Measurements from ENCODE around the gene FH.
A peak's percentile ranks its signal among the peaks of the same experiment; 100 is the strongest.

FH gene

GRCh38 chr1:241525026-241525425 lies 5.5 kb upstream of the FH start:
- FAIRE-seq (no peak), DNase-seq (ENCODE audit: low spot score) (no peak)

GRCh38 chr1:241521718-241522117 lies 2.2 kb upstream of the FH start:
- FAIRE-seq (no peak), DNase-seq (ENCODE audit: low spot score) (no peak)

GRCh38 chr1:241520080-241520465 lies 518 bp upstream of the FH start:
- no peak for FAIRE-seq
- DNase-seq (ENCODE audit: low spot score) = no peak

- no peak for FAIRE-seq
- DNase-seq (ENCODE audit: low spot score) = peak; percentile 11
Measured at GRCh38 chr1:241518476-241519307, 863 bp downstream of the FH start.

GRCh38 chr1:241513378-241513777 lies 6.2 kb downstream of the FH start:
- DNase-seq (ENCODE audit: low spot score) (no peak), FAIRE-seq (no peak)

- DNase-seq (ENCODE audit: low spot score) (no peak), FAIRE-seq (peak; percentile 35)
Measured at GRCh38 chr1:241507189-241507863, 12.2 kb downstream of the FH start.

- FAIRE-seq = no peak
- DNase-seq (ENCODE audit: low spot score) = no peak
Measured at GRCh38 chr1:241503444-241503843, 16.1 kb downstream of the FH start.

GRCh38 chr1:241499910-241500309 lies 19.6 kb downstream of the FH start:
- FAIRE-seq (no peak), DNase-seq (ENCODE audit: low spot score) (peak; percentile 17)

GRCh38 chr1:241495741-241496140 lies 23.8 kb downstream of the FH start:
- DNase-seq (ENCODE audit: low spot score) (no peak), FAIRE-seq (no peak)

GRCh38 chr1:241488739-241489138 lies 30.8 kb downstream of the FH start:
- DNase-seq (ENCODE audit: low spot score) (no peak), FAIRE-seq (no peak)

- FAIRE-seq = no peak
- peak; percentile 25 for DNase-seq (ENCODE audit: low spot score)
Measured at GRCh38 chr1:241485554-241485992, 34.0 kb downstream of the FH start.

GRCh38 chr1:241485145-241485544 lies 34.4 kb downstream of the FH start:
- DNase-seq (ENCODE audit: low spot score) (no peak), FAIRE-seq (no peak)

- peak; percentile 54 for DNase-seq (ENCODE audit: low spot score)
- FAIRE-seq = no peak
Measured at GRCh38 chr1:241482761-241483250, 36.7 kb downstream of the FH start.

GRCh38 chr1:241479294-241479693 lies 40.3 kb downstream of the FH start:
- DNase-seq (ENCODE audit: low spot score) (no peak), FAIRE-seq (no peak)

- FAIRE-seq = no peak
- no peak for DNase-seq (ENCODE audit: low spot score)
Measured at GRCh38 chr1:241475671-241476070, 43.9 kb downstream of the FH start.

GRCh38 chr1:241473026-241473425 lies 46.5 kb downstream of the FH start:
- no peak for FAIRE-seq

GRCh38 chr1:241470908-241471590 lies 48.5 kb downstream of the FH start:
- DNase-seq (ENCODE audit: low spot score) = no peak
- no peak for FAIRE-seq

More at GRCh38 chr1:241473026-241473425, 46.5 kb downstream of the FH start:
- DNase-seq (ENCODE audit: low spot score) = no peak

- no peak for FAIRE-seq
- no peak for DNase-seq (ENCODE audit: low spot score)
Measured at GRCh38 chr1:241470361-241470760, 49.2 kb downstream of the FH start.

- DNase-seq (ENCODE audit: low spot score) = no peak
- FAIRE-seq = no peak
Measured at GRCh38 chr1:241465673-241466072, 53.9 kb downstream of the FH start.

- FAIRE-seq (no peak), DNase-seq (ENCODE audit: low spot score) (no peak)
Measured at GRCh38 chr1:241464985-241465384, 54.6 kb downstream of the FH start.

GRCh38 chr1:241462391-241462790 lies 57.2 kb downstream of the FH start:
- no peak for FAIRE-seq

More at GRCh38 chr1:241462391-241462790, 57.2 kb downstream of the FH start:
- no peak for DNase-seq (ENCODE audit: low spot score)
